ENCODE data around the gene RSKR. TPM values are rescaled to one million over a fixed set of nuclear protein-coding genes. Genes with fewer than 3 reads are reported as not detected.
"Not testable (repeated sequence)": the region's sequence is repeated elsewhere in the genome, so short reads cannot be mapped to it uniquely, and the experiment has no call there.

The RSKR gene
- total RNA-seq, 1 experiment from 2014 or later, result 11.4 TPM

DNA sequence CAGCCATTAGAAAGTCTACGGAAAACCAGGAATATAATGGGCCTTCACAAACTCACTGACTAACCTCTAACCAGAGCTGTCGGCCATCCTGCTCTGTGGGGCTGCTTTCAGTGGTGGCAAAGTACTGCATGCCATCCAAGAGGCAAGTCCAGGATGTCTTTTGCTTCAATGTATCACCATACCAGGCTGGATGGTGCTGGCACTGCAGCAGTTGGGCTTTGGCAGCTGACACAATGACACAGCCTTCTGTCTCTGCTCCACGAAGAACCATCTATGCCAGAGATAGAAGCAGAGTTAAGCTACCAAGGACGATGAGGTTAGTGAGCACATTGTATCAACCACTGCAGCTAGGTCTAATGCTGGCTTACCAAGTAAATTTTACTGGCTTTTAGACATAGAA, 9.7 kb upstream of the RSKR start:
- DNase-seq (ENCODE audit: low read depth), result no peak

DNA sequence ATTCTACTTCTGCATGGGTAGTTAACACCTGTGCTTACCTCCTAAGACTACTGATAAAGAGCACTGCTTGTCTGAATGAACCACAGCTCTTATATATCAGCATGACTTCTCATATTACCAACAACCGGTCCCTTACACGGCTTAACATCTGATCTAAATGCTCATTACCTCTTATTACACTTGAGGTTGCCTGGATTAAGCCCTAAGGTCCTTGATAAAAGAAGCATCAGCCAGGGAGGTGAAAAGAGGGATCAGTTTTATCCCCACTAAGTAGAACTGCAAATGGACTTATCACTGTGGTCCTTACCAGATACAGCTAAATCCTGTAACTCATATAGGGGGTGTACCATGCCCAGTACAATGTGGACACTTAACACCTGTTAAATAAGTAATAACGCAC, 8.2 kb upstream of the RSKR start:
- no peak for DNase-seq (ENCODE audit: low read depth)

DNA sequence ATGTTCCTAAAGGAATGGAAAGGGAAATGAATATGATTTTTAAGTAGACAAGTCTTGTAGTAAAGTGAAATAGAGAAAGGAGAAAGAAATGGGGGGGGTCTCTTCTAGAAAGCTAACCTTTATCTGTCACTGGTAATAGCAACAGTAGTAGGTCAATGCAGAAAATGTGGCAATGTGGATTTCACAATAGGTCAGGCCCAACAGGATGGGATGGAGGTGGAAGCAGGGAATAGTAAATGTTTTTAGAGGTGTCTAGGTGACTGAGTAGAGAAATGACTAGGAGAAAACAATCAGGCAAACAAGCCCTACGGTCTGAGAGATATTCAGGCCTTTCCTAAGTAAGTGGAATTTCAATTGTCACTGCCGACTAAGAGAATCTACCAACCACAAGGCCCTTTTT, 6.0 kb upstream of the RSKR start:
- DNase-seq (ENCODE audit: low read depth), result no peak

DNA sequence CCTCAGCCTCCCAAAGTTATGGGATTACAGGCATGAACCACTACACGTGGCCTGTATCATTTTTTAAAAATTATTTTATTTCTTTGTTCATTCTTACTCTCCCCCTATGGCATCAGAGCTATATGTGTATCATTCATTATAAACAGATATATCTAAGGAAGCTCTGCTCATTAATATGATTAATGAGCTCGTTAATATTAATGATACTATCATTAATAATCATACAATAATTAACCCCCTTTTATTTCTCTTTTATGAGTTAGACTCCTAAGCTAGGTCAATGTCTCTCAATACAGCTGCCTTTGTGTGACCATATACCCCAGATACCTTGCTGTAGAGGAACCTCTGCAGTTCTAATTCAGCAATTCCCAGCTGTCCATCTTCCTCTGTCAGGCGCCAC, 4.5 kb upstream of the RSKR start:
- no peak for DNase-seq (ENCODE audit: low read depth)

DNA sequence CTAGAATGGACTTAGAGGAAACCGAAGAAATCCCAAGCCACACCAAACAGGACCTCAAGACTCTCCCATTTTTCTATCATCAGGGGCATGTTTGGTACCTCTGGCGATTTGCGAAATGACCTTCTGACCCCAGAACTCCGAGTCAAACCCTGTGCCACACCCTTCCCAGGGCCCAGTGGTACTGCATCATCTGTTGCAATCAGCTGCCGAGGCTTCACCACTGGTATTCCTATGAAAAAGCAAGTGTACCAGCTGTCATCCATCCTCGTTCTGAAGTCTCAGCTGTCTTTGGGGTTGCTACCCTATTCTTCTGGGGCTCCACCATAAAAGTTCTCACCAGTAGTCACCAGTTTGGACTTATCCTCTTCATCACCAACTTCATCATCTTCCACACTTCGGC, 2.3 kb upstream of the RSKR start:
- no peak for DNase-seq (ENCODE audit: low read depth)

DNA sequence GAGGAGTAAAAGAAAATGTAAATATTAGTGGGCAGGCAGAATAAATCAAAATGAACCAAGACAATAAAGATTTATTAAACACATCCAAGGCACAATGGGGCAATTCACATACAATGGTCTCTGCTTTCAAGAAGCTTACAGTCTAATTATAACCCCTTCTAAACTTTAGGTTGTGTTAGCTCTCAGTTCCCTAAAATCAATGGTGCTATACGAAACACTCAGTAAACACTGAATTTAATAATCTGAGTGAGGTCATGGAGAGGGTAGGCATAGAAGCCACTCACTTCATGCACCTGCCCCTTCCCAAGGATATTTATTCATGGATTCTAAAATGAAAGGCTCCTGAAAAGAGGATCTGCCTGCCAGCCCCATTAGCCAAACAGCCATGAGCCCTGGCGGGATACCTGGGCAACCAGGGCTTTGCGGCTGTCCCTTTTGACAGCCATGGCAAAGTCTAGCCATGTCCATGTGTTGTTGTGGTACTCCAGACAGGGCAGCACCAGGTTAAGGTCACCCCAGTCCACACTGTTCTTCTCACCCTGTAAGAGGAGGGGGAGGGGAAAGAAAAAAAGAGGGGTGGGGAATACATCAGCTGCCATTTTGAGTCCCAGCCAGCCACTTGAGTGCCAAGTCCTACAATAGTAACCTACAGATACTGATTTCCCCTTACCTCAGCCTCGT, 1.4 kb upstream of the RSKR start:
- no peak for DNase-seq (ENCODE audit: low read depth)

DNA sequence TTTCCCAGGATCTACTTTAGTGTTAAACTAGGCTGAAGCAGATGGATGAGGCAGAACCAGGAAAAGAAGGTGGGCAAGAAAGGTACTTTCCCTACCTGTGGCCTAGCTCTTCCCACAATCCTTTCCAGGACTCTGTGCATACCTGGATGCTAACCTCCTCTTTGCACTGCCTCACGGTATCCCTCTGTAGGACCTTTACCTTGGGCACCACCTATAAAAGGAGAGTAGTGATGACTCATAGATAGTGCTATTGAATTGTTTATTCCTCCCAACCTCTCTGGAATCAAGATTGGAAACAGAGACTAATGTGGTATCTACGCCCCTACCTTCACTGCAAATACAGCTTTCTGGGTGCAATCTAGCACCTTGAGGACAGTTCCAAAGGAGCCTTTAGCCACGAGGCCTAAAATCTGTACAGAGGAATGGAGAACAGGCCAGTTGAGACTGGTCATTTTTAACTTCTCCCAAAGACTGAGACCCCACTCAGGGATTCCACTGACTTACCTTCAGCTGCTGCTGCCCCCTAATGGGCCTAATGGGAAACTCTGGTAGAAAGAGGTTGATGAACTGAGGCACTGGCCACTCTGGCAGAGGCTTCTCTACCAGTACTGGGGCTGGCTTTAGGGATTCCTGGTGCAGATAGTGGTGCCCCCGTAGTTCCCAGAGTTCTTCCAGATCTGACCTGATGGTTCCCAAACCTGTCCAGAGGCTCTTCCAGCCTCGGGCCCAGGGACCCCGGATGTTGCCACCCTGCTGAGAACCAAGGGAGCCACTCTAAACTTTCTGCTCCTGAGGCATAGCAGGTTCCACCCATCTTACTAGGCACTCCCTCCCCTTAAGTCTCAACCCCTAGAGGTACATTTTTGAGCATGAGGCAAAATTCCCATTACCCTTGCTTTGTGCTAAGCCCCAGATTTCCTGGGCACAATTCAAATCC, 781 bp downstream of the RSKR start:
- DNase-seq (ENCODE audit: low read depth), result peak; percentile 17

DNA sequence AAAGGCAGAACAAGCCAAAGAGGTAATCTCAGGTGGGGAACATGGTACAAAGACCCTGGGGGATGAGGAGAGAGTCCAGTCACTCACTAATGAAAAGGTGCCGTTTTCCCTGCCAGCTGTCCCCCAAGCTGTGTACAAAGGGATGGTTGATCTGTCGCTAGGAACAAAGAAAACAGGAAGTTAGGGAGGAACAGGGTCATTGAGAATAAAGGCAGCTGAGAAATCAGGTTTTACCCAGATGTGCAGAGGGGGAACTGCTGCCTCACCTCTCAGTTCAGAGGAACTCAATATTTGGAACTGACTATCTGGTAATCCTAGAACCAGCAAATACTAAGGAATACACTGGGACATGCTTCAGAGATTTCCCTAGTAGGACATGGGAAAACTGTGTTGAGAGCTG, 1.5 kb downstream of the RSKR start:
- DNase-seq (ENCODE audit: low read depth), result no peak

DNA sequence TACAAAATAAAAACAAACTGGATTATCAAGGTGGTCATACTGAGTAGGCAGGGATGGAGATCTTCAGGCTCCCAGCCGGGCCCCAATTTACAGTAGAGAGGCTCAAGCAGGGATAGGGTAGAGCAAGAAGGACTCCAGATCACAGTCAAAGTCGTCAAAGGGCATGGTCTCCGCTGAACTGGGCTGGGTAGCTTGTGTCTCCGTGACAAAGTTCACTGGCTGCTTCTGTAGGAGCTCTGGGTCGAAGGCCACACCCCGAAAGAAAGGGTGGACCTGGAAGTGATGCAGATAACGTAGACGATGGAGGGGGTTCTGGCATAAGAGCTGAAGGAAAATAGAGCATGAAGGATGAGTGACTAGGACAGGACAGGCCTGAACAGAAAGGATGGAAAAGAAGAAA, 3.6 kb downstream of the RSKR start:
- DNase-seq (ENCODE audit: low read depth), result no peak

DNA sequence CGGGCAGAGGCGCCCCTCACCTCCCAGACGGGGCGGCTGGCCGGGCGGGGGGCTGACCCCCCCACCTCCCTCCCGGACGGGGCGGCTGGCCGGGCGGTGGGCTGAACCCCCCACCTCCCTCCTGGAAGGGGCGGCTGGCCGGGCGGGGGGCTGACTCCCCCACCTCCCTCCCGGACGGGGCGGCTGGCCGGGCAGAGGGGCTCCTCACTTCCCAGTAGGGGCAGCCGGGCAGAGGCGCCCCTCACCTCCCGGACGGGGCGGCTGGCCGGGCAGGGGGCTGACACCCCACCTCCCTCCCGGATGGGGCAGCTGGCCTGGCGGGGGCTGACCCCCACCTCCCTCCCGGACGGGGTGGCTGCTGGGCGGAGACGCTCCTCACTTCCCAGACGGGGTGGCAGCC, 10.0 kb downstream of the RSKR start:
- not testable (repeated sequence) for DNase-seq (ENCODE audit: low read depth)

DNA sequence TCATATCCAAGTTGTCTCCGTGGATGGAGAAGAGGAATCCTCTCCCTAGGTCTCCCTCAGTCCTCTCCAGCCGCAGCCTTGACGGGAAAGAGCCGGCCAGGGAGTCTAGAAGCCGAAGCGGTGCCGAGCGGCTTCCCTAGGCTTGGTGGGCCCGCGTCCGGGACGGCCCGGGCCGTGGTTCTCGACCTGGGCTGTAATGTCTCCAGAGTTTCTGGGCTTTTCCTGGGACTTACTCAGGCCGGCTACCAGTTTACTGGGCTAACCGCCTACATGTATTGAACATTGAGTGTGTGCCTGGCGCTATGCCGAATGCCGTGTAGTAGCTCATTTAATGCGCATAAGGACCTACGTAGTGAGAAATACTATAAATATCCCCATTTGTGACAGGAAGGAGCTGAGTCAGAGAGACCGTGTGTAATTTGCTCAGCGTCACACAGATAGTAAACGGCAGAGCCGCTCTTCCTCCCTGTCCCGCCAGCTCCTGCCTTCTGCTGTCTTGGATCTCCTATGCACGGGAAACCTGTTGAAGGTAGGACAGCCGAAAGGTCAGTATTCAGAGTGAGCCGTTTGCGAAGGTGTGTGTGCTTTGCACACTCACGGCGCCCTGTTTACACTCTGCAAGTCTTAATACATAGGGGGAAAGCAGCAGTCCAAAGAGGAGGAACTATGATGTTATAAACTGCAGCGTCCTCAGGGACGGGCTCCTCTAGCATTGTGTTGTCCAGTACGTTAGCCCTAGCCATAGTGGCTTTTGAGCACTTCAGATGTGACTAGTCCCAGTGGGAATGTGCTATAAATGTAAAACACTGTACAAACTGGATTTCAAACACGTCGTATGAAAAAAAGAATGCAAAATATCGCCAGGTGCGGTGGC, 14.4 kb downstream of the RSKR start:
- peak; percentile 87 for DNase-seq (ENCODE audit: low read depth)

DNA sequence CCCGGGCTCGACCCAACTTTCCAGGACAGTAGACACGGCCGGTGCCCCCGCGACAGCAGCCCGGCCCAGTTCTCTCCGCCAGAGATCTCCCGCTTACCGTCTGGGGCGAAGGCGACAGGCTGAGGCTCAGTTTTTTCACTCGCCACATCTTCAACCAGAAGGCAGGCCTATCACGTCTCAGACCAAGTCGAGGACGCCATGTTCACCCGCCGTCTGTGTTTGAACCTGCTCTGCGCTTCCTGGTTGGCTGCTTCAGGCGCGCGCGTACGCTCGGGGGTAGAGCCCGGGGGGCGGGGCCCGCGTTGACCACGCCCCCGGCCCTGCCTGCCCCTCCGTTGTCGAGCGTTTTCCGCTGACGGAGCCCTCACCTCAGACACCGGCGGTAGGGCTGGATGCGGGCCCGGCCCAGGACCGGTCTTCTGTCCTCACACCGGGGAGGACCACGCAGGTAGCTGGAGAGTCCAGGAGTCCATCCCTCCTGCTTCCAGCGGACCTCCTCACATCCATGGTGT, 15.1 kb downstream of the RSKR start, which contains the start of gene SPAG5:
Gene SPAG5 (minus strand): TSS at position 227 of the 512 bp plus-strand sequence. CDS start 79 bp downstream, at position 148.
- peak; percentile 97 for DNase-seq (ENCODE audit: low read depth)

DNA sequence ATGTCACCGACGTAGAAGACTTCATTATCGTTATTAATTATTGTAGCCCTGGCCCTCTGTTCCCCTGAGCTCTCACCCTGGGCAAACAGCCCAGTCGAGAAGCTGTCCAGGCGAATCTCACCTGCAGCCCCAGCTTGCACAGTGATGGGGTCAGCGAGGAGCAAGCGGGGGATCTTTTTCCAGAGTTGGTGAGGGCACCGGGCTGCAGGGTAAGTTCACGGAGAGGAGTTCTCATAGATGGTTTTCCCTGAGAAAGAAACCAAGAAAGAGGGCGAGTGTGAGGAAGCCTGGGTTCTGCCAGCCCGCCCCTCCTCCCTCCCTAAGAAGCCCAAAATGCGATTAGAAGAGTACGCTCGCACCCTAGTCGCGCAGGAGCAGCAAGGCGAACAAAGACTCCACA, 15.6 kb downstream of the RSKR start:
- no peak for DNase-seq (ENCODE audit: low read depth)

DNA sequence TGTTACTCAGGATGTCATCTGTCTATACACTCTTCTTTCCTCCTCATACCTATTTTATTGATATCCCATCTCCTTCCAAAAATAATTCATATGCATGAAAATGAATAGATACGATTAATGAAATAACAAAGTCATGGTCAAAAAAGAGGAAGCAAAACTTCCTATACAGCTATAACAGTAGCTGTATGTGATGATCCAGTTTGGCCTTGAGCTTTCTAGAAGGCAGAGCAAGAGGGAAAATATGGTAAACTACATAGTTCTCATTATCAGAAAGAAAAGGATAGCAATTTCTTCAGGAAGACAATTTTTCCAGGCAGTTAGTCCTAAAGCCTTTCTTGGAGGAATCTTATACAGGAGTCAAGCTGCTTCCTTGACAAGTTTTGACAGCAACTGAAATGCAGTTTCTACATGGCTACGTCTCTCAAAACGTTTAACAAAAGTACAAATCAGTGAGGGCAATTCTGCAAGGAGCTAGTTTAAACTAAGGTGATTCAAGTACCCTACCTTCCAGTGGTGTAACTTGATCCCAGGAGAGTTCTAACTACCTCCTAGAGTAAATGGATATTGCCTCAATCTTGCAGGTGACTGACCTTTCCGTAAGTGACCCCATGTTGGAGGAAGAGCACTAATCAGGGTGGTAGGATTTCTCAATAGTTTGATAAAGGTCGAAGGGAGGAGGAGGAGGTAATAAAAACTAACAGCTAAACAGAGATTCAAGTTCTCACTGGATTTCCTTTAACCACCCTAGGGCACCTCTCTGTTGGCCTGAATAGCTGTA, 16.2 kb downstream of the RSKR start:
- DNase-seq (ENCODE audit: low read depth), result no peak

DNA sequence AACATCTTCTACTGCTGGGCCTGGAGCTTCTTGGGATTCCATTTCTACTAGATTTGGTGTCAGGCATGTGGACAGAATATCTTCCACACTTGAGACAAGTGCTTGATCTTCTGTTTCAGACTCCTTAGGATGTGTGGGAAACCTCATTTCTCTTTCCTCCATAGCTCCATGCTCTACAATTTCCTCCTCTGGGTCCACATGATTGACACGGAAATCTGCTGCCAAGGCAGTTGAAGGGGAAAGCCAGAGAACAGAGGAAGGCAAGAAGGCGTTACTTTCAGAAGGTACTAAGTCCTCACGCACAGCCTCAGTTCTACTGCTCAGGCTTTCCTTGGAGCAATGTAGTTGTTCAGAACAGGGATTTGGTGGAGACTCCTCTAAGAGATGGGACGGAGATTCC, 21.7 kb downstream of the RSKR start:
- no peak for DNase-seq (ENCODE audit: low read depth)

DNA sequence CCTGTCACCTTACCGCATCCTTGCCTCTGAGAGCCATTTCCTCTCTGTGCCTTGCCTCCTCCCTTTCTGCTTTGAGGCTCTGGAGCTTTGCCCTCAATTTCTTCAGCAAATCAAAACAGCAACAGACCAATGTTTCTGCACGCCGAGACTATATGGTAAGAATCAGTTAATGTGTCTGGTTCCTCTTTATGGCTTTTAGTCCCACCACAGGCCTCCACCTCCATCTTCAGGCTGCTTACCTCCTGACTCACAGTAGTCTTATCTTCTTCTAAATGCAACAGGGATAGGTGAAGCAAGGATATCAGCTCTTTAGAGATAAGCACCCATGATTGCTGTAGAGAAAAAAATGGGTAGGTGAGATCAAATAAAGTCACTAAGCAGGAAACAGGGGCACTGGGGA, 28.1 kb downstream of the RSKR start:
- no peak for DNase-seq (ENCODE audit: low read depth)

DNA sequence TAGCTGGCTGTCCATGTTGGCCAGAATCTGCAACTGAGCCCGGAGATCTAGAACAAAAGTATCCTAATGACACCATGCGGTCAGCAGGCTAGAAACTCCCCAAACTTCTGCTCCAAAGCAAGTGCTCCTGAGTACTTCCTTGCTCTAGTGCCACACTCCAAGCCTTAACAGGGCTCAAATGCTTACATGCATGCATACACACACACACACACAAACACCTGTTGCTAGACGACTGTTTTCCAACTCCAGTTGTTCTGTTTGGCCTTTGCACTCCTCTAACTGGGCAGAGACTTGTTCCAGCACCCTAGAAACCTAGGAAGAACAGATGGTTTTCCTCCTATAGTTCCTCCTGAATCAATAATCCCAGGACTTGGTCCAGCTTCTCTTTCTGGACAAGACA, 29.6 kb downstream of the RSKR start:
- DNase-seq (ENCODE audit: low read depth), result no peak

DNA sequence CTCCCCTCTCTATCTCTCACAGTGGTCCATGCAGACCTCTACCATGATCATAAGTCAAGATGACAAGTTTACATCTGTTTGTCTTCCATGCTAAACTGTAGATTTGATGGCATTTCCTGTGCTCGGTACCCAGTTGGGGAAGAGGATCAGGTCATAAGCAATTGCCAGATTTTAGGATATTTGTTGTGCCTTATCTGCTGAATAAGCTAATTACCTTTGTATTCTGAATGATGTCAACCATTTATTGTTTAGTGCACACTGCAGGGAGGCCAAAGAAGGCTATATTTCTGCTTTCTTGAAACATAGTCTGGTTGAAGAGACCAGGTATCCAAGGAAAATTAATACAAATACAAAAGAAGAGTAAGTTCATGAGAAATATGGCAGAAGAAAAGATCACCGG, 31.5 kb downstream of the RSKR start:
- no peak for DNase-seq (ENCODE audit: low read depth)

DNA sequence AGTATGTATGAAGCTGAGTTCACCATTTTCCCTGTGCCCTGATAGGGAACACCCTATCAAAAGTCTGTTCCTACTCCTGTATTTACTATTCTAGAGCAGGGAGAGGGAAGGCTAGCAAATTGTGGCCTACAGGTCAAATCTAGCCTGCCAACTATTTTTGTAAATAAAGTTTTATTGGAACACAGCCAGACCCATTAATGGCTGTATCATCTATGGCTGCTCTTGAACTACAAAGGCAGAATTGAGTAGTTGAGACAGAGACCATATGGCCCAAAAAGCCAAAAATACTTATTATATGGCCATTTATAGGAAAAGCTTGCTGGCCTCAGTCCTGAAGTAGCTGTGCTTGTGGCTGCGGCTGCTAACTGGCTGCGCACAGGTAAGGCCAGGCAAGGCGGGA, 33.0 kb downstream of the RSKR start:
- no peak for DNase-seq (ENCODE audit: low read depth)

DNA sequence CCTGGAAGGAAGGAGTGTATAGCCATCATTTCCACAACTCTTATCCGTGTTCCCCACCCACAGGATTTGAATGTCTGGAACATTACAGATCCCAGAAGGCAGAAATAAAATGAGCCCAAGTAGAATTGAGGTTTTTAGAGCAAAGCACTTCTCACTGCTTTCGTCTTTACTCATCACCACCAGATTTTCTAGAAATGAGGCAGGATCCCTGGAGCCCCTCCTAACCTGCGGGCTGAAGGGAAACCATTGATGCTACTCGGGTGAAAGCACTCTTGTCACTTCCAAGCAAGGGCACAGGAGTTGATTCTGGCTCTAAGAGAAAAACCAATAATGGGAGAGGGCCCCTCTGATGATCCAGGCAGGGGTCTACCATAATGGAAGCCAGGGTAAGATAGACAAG, 34.5 kb downstream of the RSKR start:
- no peak for DNase-seq (ENCODE audit: low read depth)
